Suppressor macrophage (primary cell): ENCODE data around the gene KIAA1328.

Experiments
- DNase-seq, 4 experiments: peaks; one replicate each; pipeline ENCODE4 v3.0.0-alpha.2; 2020 to 2022

The KIAA1328 gene

DNA sequence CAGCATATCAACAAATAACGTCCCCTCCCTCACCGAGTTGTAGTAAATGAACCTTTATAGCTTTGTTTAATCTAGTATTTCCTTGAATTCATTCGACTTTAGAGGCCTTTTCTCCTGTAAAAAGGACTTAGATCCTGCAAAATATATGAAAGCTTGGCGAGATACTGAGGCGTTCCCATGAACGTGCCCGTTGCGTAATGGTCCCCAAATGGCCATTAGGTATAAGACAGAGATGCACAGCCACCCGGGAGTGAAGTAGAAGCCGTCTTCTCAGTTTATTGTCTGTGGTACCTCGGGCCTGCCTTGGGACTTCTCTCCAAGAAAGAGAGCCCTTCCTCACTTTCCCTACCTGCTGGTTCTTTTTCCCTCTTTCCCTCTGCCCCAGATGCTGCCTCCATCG, 426.0 kb downstream of the KIAA1328 start:
- DNase-seq: no peak

DNA sequence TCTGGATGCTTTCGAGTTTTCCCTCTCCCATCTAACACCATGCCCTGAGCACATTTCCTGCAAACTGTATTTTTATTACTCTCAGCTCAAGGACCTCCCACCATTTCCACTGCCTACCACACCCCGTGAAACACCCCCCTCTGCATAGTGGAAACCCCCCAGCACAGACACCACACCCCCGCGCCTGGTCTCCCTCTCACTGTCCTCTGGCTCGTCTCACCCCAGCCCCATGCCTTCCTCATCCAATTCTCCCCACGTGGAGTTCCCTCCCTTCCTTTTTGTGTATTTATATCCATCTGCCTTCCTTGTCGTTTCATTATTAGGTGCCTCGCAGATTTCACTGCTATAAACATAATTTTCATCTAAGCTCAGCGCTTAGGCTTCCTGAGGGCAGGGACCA, 429.2 kb downstream of the KIAA1328 start:
- DNase-seq: no peak

DNA sequence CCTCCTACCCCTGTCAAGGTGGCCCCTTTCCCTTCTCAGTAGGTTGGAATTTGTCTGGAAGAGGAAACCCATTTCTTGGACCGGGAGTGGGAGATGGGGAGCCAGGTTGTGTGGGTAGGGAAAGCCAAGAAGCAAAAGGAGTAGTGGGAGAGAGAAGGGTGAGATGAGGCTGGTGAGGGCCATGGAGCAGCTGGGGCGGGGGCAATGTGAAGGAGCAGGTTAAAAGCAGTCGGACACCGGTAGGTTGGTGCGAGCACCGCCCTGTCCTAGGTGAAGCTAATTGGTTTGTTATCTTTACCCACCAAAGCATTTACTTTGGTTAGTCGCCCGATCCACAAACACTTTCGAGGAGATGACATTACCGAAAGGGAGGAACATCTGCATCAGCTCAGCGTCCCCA, 429.9 kb downstream of the KIAA1328 start:
- DNase-seq: no peak

DNA sequence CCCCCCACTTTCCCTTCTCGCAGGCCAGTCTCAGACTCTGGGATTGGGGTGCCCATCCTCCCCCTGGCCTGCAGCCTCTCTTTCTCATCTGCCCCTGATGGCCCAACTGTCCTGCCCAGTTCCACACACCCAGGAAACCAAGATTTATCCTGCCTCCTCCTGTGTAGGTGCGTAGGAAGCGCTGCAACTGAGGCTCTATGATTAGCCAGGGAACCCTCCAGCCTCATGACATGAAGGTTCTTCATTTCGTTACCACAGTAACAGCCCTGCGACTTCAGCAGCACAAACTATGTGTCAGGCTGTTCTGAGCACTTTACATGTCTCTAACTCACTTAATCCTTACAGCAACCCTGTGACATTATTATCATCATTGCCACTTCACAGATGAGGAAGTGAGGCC, 430.8 kb downstream of the KIAA1328 start:
- no peak for DNase-seq

DNA sequence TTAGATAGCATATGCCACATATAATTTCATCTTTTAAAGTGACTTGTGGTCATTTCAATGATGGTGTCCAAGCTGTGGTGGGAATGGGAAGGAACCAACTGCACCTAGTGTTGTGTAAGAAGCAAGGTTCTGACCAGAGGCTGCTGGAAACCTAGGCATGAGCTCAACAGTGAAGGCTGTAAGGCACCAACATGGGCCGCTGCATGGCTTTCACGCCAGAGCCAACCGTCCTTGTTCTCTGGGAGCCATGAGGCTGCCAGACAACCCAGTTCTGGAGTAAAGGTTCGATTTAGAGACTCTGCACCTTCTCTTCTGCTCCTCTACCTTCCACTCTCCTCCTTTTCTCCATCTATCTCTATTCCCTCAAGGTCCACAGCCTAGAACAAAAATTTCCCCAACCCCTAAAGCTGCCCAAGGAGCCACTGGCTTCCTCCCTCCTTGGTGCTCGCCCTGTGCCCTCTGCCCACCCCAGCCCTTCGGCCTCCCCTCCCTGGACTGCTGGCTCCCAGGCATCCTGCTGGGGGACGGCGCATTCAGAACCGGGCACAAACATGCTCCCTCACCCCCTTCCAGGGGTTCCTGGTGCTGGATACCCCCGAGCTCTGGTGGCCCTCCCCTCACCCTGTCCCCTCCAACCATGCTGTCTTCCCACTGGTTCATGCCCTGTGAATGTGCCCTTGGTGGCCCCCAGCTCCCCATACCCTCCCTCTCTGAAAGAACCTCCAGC, 431.6 kb downstream of the KIAA1328 start:
- no peak for DNase-seq

DNA sequence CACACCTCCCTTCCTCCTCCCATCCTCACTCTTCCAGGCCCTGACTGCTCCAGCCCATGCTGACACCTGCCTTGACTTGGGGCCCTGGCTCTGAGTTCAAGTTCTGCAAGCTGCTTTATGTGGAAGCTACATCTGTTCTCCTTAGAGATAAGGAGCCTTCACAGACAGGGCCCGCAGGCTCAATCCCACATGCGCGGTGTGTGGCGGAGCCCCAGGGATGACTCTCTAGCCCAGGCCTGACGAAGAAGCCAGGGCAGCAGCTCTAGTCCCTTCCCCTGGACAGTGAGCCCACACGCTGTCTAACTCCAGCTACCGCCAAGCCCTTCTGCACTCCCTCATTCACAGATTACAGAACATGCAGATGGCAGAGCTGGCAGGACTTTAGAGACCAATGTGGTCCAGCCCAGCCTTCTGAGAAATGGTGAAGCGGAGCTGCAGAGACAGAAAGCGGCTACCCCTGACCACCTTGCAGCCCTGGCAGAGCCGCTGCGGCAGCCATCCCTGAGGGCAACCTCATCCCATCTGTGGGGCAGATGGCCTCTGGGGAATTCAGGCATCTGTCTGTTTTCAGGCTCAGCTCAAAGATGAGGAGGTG, 432.4 kb downstream of the KIAA1328 start:
- no peak for DNase-seq

DNA sequence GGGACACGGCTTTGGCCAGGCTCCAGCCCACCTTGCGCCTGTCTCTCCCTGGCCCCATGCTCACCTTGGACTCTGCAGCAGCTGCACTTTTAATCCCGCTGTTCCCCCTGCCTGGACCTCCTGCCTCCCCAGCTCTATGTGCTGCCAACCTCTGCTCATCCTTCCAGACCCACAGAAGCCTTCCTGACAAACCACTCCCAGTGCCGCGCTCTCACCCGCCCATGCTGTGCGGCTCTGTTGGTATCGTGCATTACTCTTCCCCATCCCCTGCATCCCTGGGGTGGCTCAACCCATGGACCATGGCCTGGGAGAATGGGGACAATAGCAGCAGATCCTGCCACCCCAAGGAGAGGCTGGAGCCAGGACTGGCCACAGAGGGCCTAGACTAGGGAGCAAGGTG, 433.1 kb downstream of the KIAA1328 start:
- DNase-seq: no peak

DNA sequence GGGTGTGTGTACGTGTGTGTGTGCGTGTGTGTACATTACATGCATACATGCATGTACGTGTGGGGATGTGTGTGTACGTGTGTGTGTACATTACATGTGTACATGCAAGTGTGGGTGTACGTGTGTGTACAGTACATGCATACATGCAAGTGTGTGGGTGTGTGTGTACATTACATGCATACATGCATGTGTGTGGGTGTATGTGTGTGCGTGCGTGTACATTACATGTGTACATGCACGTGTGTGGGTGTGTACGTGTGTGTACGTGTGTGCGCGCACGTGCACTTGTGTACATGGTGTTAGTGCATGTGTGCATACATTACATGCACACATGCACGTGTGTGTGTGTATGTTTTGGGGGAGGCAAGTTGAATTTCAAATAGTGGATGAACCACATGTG, 436.0 kb downstream of the KIAA1328 start:
- no peak for DNase-seq

DNA sequence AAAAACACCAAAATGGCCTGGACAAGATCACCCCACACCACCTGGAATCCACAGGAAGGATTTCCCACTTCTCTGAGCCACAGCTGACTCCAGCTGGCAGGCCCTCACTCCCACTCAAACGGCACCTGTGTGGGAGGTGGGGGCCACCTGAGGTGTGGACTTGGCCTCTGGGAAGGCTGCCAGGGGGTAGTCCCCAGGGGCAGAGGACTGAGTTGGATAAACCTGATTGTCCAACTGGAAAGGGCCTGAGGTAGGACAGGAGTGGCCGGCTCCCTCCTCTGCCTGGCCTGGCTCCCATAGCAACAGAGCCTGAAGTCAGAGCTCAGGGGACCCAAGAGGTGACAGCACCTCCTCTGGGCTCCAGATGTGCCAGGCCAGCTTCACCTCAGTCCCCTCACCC, 436.5 kb downstream of the KIAA1328 start:
- DNase-seq: no peak

DNA sequence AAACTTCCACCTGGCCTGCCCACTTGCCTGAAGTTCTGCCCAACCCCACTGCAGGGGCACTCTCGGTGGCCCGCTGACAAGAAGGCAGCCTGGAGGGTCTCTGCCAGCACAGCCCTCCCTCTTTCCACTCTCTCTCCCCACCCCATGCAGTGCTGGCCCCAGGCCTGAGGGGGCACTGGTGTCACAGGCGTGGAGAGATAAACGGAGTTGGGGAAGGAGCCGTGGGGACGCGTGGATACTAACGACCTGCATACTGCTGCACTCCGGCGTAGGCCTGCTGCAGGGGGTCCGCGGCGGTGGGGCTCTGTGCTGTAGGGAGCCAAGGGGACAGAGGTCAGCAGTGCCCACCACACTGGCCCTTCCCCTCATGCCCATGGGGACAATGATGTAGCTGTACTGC, 437.4 kb downstream of the KIAA1328 start:
- DNase-seq: peak in 1 of 4 experiments; percentile 4

DNA sequence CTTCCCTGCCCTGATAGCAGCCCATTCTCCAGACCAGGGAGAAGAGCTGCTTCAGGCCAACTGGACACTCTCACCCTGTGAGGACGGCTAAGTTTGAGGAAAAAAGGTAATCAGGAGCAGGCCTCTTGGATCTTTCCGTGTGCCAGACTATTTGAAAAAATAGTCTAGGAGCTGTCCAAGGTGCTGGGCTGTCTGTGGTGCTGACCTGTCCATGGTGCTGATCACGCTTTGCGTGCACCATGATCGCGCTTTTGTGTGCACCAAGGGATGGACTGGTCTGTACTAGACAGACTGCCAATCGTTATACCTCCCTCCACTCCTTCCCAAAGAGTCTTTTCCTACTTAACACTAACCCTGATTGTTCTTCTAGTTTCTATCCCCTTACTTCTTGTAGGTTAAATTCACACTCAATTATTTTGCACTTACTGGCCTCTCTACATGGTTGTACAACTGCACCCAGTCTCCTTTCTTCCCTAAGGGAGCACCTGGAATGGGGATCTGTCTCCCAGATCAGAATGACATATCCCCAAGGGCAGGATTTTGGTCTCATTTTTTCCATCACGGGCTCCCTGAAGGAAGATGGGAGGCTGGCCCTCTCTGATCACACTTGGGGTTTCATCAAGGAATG, 441.2 kb downstream of the KIAA1328 start:
- DNase-seq: peak; percentile 49 to 70 (median 59)

DNA sequence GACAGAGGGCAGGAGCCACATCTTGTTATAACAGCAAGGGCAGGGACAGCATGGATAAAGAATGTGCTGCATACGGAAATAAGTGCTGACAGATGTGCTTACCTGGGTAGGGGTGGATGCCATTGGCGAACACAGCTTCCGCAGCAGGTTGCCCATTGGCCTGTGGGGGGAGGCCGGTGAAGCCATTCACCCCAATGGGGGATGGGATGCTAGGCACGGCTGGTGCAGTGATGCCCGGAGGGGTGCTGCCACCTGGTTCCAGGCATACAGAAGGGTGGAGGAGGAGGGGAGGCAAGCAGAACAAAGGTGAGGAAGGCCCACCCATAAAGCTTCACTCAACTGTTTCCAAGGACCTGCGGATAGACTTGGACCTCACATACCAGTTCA, 441.7 kb downstream of the KIAA1328 start:
- DNase-seq: no peak

DNA sequence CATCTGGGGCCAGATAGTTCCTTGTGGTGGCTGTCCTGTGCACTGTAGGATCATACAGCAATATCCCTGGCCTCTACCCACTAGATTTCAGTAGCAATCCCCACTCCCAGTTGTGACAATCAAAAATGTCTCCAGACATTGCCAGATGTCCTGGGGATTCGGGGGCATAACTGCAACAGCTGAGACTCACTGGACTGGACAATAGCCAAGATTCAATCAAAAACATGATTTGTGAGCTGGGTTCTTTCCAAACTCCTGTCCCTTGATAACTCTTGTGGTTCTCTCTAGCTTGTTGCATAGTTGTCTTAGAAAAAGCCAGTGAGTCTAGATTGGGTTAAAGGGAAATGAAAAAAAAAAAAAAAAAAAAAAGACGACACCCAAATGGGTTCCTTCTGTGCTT, 443.3 kb downstream of the KIAA1328 start:
- no peak for DNase-seq

DNA sequence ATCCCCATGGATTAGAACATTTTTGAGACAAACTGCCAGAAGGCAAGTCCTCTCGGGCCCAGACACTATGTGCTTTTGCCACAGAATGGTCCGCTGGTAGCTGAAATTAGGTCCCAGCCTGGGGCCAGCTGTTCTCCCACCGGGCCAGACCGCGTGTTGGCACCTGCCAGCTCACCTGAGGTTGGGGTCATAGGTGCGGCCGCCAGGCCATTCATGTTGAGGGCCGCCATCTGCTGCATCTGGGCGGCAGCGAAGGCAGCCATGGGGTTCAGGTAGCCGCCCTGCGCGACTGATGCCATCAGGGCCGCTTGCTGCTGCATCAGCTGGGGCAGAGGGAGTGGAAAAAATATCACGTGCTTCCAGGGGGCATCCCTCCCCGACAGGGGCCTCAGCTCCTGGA, 443.9 kb downstream of the KIAA1328 start:
- DNase-seq: no peak

DNA sequence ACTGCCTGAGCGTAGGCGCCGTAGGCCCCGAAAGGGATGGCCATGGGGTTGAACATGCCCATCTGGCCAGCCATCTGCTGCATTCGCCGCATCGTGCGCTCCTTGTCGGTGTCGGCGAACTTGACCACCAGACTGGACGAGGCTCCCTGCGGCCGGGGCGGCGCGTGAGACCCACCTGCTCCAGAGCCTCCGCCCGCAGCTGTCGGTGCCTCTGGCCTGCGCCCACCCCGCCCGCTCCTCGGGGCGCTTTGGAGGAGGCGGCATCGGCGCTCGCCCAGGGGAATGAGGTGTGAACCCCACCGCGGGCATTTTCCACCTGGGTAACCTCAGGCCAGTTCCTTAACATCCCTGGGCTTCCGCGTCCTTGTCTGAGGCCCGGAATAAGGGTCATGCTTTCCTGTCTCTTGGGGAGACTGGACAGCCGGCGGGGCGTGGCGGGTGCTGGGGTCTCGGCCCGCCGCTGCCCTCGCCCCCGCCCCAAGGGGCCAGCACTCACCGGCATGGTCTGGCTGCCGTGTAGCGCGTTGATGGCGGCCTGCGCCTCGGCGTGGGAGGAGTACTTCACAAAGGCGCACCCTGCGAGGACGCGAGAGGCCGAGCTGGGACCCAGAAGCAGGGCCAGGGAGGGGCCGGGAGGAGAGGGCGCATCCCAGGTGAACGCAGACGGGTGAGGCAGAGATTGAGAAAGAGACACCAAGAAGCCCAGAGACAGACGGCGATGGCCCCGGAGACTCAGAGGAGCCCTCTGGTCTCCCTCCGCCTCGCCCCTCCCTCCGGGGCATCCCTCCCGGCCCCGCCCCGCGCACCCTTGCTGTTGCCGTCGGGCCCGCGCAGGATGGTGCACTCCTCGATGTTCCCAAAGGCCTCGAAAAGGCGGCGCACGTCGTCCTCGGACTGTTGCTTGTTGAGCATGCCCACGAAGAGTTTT, 445.6 kb downstream of the KIAA1328 start:
- DNase-seq: no peak

DNA sequence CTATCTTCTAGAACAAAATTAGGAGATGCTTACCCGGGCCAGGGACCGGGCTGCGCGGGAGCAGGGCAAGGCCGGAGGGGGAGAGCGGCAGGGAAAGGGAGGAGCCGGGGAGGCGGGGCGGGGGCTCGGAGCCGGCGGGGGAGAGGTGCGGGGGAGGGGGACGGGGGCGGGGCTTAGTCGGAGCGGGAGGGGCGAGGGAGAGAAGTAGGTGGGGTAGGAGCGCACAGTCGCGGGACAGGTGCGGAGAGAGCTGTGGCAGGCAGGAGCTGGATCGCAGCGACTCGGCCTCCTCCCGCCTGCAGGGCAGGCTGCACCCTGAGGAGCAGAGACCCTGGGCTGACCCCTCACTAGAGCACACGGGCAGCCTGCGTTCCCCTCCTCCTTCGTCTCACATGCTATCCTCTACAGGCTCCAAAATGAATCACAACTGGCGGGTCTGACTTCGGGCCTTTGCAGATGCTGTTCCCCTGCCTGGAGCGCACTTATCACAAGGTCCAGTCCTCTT, 446.4 kb downstream of the KIAA1328 start:
- DNase-seq: no peak

DNA sequence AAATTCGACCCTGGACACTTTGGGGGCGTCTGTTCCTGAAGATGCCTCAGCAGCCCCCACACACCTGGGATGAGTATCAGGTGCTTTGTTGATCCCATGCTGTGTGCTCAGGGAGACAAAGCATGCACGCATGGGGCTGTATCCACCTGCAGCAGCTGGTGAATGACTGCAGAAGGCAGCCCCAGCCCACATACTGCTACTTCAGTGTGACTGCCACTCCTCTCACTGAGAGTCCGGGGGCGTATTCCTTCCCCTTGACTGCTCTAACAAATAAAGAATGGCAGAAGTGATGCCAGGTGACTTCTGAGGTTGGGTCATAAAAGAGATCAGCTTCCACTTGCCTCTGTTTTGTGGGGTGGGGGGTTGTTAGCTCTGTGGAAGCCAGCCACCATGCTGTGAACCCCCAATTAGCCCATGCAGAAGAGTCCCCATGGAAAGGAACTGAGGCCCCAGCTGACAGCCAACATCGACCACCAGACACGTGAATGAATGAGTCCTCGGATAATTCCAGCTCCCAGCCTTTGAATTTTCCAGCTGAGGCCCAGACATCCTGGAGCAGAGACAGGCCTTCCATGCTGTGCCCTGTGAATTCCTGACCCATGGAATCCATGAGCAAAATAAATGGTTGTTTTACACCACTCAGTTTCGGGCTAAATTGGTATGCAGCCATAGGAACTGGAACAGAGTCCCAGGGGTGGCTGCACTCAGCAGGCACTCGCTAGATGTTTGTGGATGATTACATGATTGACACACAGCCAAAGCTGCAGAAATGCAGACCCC, 447.4 kb downstream of the KIAA1328 start:
- no peak for DNase-seq

DNA sequence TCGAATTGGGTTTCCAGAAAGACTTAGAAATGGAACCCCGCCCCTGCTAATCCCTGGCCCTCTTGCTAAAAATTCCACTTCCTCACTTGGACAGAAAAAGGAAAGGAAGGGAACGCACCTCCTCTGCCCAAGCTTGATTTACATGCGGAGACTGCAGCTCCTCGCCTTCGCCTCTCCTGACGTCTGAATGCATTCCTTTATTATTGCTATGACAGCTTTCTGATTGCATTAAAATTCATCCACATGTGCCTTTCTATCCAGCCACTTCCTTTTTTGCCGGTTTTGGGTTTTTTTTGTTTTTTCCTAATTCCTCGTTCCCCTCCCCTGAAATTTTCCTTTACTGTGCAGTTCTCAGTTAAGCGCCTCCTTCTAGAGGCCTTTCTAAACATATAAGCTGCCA, 448.9 kb downstream of the KIAA1328 start:
- no peak for DNase-seq
